Erythroblast (primary cell): ENCODE measurements around the gene IPO11.

Source experiments
- DNase-seq, 2 experiments: peaks; one replicate each; lab custom pipeline; 2025; lab: John Stamatoyannopoulos, UW
- GATA1 ChIP-seq: IDR thresholded peaks from 2 replicates; pipeline ENCODE4 v1.6.1; 2011; ENCODE audit warnings: low read depth, mild to moderate bottlenecking, control low read depth, low read length, moderate library complexity
- POLR2A ChIP-seq: IDR thresholded peaks from 2 replicates; pipeline ENCODE4 v1.6.1; 2011; ENCODE audit warnings: mild to moderate bottlenecking, low read length

Gene IPO11

DNA sequence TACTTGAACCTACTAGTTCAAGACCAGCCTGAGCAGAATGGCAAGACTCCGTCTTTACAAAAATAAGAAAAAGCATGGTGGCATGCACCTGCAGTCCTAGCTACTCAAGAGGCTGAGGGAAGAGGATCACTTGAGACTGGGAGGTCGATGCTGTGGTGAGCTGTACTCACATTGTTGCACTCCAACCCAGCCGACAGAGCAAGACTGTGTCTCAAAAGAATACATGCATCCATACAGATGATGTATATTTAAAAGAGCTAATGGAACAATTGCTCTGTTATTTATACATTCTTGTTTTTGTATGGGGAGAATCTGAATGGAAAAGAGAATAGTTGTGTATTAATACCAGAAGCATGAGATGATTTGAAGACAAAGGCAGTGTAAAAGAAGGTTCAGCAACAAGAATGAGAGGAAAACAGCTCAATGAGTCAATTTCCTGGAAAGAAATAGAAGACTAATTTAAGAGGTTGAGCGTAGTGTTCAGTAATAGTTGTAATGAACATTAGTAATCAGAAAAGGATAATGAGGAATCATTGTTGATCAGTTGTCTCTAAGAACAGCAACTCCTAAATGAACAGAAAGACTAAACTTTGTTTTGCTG, 164.1 kb downstream of the IPO11 start:
- TF ChIP-seq GATA1 (no peak), POLR2A (no peak)
- no peak for DNase-seq

DNA sequence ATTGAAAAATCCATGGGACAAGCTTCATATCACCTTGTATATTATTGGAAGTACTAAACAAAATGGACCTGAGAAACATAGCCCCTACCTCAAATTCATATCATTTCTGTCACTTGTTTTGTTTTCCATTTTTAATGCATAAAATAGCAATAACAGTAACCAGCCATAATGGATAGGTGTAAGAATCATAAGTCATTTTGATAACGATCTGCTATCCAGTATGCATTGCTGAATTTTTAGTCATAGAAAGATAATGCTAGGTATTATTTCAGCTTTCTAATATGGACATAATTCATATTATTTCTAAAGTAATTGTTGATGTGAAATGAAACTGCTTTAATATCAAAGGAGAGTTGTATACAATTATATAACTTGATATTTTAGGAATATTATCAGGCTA, 164.9 kb downstream of the IPO11 start:
- no peak for DNase-seq
- TF ChIP-seq GATA1 (no peak), POLR2A (no peak)

DNA sequence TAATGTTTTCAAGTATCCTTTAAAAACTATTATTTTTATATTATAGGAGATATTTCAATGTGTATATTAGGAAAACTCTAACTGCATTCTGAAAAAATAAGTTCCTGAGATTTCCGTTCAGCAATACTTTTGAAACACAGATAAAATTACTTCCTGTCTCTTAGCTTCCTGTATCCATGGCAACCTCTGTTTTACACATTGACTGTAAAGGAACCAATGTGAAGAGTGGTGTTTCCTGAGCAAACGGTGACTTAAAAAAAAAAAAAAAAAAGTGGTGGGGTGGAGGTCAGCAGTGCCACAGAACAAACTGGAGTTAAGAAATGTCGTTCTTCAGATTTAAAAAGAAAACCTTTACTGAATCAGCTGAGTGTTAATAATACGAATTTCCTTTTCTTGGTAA, 166.0 kb downstream of the IPO11 start, which contains the start of gene LRRC70:
TSS of gene LRRC70 (plus strand) at position 280 of the 400 bp plus-strand sequence. CDS start 620 bp downstream, outside the sequence.
- peak; percentile 27 to 54 for DNase-seq
- TF ChIP-seq POLR2A, result no peak
- TF ChIP-seq GATA1, result no peak

DNA sequence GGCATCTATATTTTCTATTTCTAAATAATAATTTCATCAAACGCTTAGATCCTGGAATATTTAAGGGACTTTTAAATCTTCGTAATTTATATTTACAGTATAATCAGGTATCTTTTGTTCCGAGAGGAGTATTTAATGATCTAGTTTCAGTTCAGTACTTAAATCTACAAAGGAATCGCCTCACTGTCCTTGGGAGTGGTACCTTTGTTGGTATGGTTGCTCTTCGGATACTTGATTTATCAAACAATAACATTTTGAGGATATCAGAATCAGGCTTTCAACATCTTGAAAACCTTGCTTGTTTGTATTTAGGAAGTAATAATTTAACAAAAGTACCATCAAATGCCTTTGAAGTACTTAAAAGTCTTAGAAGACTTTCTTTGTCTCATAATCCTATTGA, 167.2 kb downstream of the IPO11 start:
- TF ChIP-seq GATA1 (no peak), POLR2A (no peak)

DNA sequence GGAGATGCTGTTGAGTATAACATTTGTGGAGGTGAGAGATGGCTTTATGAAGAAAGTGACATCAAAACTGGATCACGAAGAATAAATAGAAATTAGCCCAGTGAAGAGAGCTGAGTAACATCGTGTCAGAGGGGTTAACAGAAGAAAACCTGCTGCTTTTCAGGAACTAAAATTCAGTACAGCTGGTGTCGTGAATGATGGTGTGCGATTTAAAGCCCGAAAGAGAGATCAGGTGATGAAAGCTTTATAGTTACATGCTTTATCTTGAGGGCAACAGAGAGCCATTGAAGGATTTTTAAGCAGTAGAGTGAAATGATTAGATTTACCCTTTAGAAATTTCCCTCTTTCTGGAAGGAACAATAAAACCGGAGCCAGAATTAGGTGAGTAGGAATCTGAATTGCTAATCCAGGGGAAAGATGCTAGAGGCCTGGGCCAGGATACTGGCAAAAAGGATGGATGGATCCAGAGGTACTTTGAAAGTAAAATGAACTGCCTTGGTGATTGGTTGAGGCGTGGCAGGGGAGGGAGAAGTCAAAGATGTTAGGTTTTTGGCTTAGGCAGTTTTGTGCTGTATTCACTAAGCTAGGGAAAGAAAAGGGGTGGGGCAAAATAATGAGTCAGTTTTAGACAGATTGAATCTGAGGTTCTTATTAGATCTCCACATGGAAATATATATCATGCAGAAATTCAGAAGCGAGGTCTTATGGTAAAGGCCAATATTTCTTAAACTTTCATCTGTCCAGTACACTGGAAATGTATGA, 169.5 kb downstream of the IPO11 start:
- TF ChIP-seq GATA1 (no peak), POLR2A (no peak)
- peak in 1 of 2 experiments; percentile 27 for DNase-seq

More for the DNA sequence above, 167.2 kb downstream of the IPO11 start:
- no peak for DNase-seq

DNA sequence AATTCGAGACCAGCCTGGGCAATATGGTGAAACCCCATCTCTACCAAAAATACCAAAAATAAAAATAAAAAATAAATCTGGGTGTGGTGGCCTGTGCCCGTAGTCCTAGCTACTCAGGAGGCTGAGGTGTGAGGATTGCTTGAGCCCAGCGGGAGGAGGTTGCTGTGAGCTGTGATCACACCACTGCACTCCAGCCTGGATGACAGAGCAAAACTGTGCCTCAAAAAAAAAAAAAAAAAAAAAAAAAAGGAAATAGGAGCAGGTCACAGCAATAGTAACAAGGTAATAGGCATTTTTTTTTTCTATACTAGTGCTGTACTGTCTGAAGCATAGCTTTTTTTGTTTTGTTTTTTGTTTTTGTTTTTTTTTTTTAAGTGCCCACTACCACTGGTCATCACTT, 171.8 kb downstream of the IPO11 start:
- TF ChIP-seq GATA1, result no peak
- TF ChIP-seq POLR2A, result no peak
- DNase-seq, result peak in 1 of 2 experiments; percentile 49

DNA sequence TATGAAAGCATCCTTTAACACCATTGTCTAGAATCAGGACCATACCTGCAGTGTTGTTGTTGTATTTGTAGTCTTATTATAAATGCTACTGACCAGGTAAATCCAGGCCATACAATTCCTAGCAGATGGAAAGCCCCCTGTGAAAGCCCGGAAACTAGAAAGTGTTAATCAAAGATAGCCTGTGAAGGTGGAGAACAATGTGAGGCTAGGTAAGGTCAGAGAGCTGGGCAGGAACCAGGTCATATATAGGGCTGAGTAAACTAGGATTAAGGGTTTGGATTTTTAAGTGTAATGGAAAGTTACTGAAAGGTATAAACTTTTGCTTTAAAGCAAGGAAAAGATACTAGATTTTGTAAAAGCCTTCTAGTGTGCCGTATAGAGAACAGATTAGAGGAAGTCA, 172.7 kb downstream of the IPO11 start:
- TF ChIP-seq POLR2A (no peak), GATA1 (no peak)

DNA sequence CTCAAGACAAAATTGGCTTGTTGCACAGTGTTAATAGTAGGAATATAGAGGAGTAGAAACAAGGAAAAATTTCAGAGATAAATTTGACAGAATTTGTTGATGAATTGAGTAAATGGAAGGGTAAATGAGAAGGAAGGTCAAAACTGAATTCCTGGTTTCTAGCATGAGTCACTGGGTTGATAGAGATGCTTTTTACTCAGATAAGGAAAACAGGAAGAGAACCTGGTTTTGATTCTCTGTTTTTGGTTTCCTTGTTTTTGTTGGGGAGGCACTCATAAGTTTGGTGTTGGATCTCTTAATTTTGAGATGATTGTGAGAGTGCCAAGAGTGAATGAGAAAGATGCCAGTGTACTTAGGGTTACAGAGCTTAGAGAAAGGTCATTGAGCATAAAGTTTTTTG, 173.2 kb downstream of the IPO11 start:
- DNase-seq, result peak in 1 of 2 experiments; percentile 28
- TF ChIP-seq GATA1 (no peak), POLR2A (no peak)

More for the DNA sequence above, 172.7 kb downstream of the IPO11 start:
- no peak for DNase-seq

DNA sequence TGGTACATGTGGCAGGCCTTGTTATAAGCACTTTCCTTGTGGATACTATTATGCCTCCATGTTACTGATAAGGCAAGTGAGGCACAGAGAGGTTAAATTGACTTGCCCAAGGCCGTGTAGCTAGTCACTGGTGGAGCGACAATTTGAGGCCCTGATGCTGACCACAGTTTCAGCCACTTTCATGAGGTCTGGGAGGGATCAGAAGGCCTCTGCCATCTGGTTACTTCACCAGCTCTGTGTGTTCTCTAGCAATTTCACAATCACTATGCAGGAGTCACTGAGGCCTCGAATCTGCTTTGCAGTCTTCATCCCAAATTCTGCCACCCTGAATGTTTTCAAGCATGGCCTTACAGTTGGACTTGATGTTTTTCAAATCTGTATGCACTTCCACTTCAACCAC, 175.2 kb downstream of the IPO11 start:
- TF ChIP-seq POLR2A, result no peak
- TF ChIP-seq GATA1, result no peak

DNA sequence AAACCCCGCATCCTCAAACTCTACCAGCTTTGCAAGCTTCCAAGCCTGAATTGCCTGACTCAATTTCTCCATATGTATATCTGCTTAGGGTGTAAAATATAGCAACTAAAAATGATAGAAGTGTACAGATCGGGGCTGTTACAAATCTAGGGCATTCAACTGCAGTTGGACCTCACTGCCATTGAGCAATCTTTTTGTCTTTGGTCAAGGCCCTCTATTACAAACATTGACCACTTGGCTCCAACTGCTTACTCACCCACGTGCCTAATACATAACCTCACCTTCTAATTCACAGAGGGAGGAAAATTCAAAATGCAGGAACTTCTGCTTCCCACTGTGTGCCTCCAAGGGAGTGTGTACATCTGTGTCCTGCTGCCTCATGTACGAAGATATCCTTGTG, 176.1 kb downstream of the IPO11 start:
- no peak for DNase-seq
- TF ChIP-seq POLR2A (no peak), GATA1 (no peak)

More for the DNA sequence above, 175.2 kb downstream of the IPO11 start:
- DNase-seq, result no peak

DNA sequence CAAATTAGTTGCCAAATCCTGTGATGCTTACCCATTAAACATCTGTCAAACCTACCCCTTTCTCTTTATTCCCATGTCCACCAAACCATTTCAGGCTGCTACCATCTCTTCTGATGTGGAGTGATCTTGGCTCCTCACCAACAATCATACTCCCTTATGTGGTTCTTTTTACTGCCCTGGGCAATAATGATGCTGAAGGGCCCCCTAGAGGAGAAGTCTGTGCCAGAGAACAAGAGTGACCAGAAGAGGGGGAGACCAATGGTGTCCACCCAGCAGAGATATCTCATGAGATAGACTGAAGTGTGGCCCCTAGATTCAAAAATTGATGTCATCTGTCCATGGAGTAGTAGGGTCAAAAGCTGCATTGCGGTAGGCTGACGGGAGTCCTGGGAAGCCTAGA, 176.9 kb downstream of the IPO11 start:
- peak; percentile 8 to 16 for DNase-seq
- TF ChIP-seq GATA1 (no peak), POLR2A (no peak)

DNA sequence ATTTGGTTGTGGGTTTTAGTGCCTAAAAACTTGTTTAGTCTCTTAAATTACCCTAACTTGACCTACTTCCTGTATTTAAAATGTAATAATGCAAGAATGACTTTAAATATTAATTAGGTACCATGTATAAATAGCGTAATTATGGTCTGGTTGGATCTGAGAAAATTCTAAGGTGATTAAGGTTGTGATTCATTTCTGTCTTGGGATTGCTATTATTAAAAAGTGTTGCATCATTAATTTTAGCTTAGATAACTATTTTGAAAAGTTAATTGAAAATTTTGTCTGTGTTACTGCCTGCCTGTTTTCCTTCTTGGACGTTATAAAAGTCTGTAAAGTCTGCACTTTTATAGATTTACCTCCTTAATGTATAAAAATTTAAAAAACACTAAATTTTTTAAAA, 177.8 kb downstream of the IPO11 start:
- TF ChIP-seq GATA1 (no peak), POLR2A (no peak)
- no peak for DNase-seq

DNA sequence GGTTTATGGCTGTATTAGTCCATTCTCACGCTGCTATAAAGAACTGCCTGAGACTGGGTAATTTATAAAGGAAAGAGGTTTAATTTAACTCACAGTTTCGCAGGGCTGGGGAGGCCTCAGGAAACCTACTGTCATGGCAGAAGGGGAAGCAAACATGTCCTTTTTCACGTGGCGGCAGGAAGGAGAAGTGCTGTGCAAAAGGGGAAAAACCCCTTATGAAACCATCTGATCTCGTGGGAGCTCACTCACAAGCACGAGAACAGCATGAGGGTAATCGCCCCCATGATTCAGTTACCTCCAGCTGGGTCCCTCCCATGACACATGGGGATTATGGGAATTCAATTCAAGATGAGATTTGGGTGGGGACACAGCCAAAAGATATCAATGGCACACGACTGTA, 180.0 kb downstream of the IPO11 start:
- no peak for DNase-seq
- no peak for TF ChIP-seq POLR2A
- TF ChIP-seq GATA1, result no peak

DNA sequence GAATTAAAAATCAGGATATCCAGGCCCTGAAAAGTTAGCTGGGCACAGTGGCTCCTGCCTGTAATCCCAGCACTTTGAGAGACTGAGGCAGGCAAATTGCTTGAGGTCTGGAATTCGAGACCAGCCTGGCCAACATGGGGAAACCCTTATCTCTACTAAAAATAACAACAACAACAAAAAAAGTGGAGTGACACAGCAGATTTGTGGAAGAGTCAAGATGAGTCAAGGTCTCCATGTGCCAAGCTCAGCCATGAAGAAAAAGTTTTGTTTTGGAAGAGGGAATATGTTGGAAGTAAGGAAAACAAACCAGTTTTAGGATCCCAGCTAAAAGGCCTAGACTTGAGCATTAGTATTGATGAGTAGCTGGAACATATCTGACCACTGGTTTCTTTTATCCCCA, 180.8 kb downstream of the IPO11 start:
- peak; percentile 35 to 67 for DNase-seq
- TF ChIP-seq POLR2A, result no peak
- TF ChIP-seq GATA1, result no peak

DNA sequence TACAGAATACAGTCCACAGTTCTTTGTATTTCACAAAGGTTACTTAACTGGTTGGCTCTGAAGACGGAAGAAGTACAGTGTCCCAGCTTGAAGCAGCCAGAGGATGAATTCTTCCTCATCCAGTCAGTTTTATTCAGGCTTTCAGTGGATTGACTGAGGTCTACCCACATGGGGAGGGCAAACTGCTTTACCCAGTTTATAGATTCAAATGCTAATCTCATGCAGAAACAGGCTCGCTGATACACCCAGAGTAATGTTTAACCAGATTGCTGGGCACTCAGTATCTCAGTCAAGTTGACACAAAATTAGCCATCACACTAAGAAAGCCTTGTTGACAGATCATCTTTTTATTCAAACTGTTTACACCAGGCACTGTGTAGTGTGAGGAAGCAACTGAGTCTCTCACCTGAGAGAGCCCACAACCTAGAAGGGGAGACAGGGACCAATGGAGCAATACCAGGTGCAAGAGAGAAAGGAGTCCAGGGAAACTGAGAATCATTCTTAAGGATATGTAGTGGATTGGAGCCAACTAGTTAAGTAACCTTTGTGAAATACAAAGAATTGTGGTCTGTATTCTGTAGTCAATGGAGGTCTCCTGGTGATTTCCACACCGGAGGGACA, 181.9 kb downstream of the IPO11 start:
- no peak for TF ChIP-seq POLR2A
- no peak for TF ChIP-seq GATA1
- no peak for DNase-seq

DNA sequence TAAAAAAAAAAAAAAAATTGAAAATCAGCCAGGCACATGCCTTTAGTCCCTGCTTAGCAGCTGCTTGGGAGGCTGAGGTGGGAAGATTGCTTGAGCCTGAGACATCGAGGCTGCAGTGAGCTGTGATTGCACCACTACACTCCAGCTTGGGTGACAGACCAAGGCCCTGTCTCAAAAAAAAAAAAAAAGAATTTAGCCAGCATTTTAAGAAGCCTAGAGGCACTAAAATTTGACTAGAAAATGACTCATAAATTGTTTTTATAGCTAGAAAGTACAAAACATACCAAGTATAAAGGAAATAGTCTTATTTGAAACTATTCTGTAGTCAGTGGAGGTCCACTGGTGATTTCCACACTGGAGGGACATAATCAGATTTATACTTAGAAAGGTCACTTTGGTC, 183.5 kb downstream of the IPO11 start:
- no peak for DNase-seq
- TF ChIP-seq GATA1 (no peak), POLR2A (no peak)
